Activated naive CD8-positive, alpha-beta T cell treated with anti-CD3 and anti-CD28 coated beads for 36 hours (primary cell): ENCODE results near the gene GPRC5B. TPM values are rescaled to one million over a fixed set of nuclear protein-coding genes. Genes with fewer than 3 reads are reported as not detected.
A peak's percentile ranks its signal among the peaks of the same experiment; 100 is the strongest.

Experiments used
- DNase-seq: peaks from one replicate; pipeline ENCODE4 v3.0.0; 2021
- H3K27ac Mint-ChIP-seq: one replicate; pipeline ENCODE4 v1.8.0; 2022; ENCODE audit warnings: mild to moderate bottlenecking, moderate library complexity, mixed read lengths
- H3K27me3 Mint-ChIP-seq: one replicate; pipeline ENCODE4 v1.8.0; 2022; ENCODE audit warnings: mild to moderate bottlenecking, mixed read lengths
- H3K36me3 Mint-ChIP-seq: one replicate; pipeline ENCODE4 v1.8.0; 2021; ENCODE audit warnings: mild to moderate bottlenecking, mixed read lengths
- H3K4me1 Mint-ChIP-seq: one replicate; pipeline ENCODE4 v1.8.0; 2021; ENCODE audit warnings: mixed read lengths
- H3K4me3 Mint-ChIP-seq: one replicate; pipeline ENCODE4 v1.8.0; 2022; ENCODE audit warnings: mild to moderate bottlenecking, moderate library complexity, mixed read lengths
- H3K9me3 Mint-ChIP-seq: one replicate; pipeline ENCODE4 v1.8.0; 2022; ENCODE audit warnings: mixed read lengths
- total RNA-seq, 2 experiments: library from RNA; stranded (reverse); gene quantifications; one replicate each; pipeline ENCODE4 v1.2.3, GENCODE V29; 2021

GPRC5B gene
- total RNA-seq, 2 experiments from 2014 or later, result 0.14 to 0.30 TPM

- Mint-ChIP-seq H3K4me1 (peaks cover 6% of the 10 kb centered on the region), H3K9me3 (no peaks in the 10 kb centered on the region), H3K36me3 (no peaks in the 10 kb centered on the region), H3K27me3 (peaks cover 31% of the 10 kb centered on the region), H3K4me3 (no peak overlapping the region), H3K27ac (no peak overlapping the region)
- DNase-seq, result no peak
Observed at GRCh38 chr16:19909750-19910322, 25.2 kb upstream of the GPRC5B start.

- no peaks in the 10 kb centered on the region for H3K9me3 Mint-ChIP-seq
- no peak for DNase-seq
- H3K4me3 Mint-ChIP-seq, result no peak overlapping the region
- peaks cover 6% of the 10 kb centered on the region for H3K4me1 Mint-ChIP-seq
- no peak overlapping the region for H3K27ac Mint-ChIP-seq
- H3K36me3 Mint-ChIP-seq, result no peaks in the 10 kb centered on the region
- peaks cover 31% of the 10 kb centered on the region for H3K27me3 Mint-ChIP-seq
Observed at GRCh38 chr16:19908921-19909320, 24.3 kb upstream of the GPRC5B start.

DNA sequence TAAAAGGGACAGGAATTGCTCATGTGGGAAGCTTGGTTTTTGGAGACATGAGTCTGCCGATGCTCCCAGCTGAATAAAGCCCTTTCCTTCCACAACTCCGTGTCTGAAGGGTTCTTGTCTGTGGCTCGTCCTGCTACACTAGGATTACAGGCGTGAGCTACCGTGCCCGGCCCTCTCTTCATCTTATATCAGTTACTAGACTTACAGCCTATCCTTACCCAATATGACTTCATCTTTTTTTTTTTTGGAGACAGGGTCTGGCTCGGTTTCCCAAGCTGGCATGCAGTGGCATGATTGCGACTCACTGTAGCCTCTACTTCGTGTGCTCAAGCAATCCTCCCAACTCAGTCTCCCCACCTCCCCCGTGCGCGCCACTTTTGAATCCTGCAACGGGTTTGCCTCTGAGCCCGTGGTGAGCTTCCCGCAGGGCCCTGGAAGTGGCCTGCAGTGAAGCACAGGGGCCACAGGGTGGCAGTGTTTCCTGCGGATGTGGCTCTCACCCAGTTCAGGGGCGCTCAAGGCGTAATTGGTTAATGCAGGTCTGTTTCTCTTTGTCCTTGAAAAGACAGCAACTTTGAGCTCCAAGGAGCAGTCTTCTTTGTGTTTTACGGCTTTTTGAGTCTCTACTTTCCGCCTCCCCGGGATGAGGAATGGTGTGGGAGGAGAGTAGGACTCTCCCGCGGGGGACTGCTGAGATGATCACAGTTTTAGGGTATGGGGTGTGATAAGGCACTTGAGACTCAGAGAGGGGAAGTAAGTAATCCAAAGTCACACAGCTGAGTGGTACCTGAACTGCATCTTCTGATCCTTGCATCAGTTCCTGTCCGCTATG lies 22.7 kb upstream of the GPRC5B start:
- no peak overlapping the region for H3K27ac Mint-ChIP-seq
- H3K27me3 Mint-ChIP-seq, result peaks cover 31% of the 10 kb centered on the region
- no peak overlapping the region for H3K4me3 Mint-ChIP-seq
- no peaks in the 10 kb centered on the region for H3K9me3 Mint-ChIP-seq
- peak; percentile 67 for DNase-seq
- no peaks in the 10 kb centered on the region for H3K36me3 Mint-ChIP-seq
- peaks cover 6% of the 10 kb centered on the region for H3K4me1 Mint-ChIP-seq

DNA sequence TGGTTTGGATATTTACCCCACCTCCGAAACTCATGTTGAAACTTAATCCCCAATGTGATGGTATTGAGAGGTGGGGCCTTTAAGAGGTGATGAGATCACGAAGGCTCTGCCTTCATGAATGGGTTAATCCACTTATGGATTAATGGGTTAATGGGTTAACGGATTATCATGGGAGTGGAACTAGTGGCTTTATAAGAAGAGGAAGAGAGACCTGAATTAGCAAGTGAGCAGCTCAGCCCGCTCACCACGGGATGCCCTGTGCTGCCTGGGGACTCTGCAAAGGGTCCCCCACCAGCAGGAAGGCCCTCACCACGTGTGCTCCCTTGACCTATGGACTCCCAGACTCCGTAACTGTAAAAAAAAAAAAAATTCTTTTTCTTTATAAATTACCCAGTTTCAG lies 16.5 kb upstream of the GPRC5B start:
- peaks cover 9% of the 10 kb centered on the region for H3K27me3 Mint-ChIP-seq
- H3K27ac Mint-ChIP-seq, result no peak overlapping the region
- H3K9me3 Mint-ChIP-seq, result no peaks in the 10 kb centered on the region
- H3K4me3 Mint-ChIP-seq, result no peak overlapping the region
- H3K36me3 Mint-ChIP-seq, result no peaks in the 10 kb centered on the region
- no peak for DNase-seq
- H3K4me1 Mint-ChIP-seq, result no peaks in the 10 kb centered on the region

DNA sequence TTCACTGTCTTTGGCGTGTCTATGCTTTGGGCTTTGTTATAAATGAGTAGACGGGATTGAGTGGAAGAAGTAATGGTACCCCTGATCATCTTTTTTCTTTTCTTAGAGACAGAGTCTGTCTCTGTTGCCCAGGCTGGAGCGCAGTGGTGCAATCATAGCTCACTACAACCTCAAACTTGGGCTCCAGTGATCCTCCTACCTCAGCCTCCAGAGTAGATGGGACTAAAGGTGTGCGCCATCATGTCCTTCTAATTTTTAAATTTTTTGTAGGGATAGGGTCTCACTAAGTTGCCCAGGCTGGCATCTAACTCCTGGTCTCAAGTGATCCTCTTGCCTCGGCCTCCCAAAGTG lies 14.9 kb upstream of the GPRC5B start:
- Mint-ChIP-seq H3K4me1 (no peaks in the 10 kb centered on the region), H3K27ac (no peak overlapping the region), H3K27me3 (peaks cover 9% of the 10 kb centered on the region), H3K9me3 (no peaks in the 10 kb centered on the region), H3K36me3 (no peaks in the 10 kb centered on the region), H3K4me3 (no peak overlapping the region)
- no peak for DNase-seq

- H3K27me3 Mint-ChIP-seq, result peaks cover 9% of the 10 kb centered on the region
- H3K9me3 Mint-ChIP-seq, result no peaks in the 10 kb centered on the region
- no peaks in the 10 kb centered on the region for H3K4me1 Mint-ChIP-seq
- no peaks in the 10 kb centered on the region for H3K36me3 Mint-ChIP-seq
- no peak overlapping the region for H3K4me3 Mint-ChIP-seq
- peak; percentile 27 for DNase-seq
- no peak overlapping the region for H3K27ac Mint-ChIP-seq
Observed at GRCh38 chr16:19898924-19899604, 14.4 kb upstream of the GPRC5B start.

DNA sequence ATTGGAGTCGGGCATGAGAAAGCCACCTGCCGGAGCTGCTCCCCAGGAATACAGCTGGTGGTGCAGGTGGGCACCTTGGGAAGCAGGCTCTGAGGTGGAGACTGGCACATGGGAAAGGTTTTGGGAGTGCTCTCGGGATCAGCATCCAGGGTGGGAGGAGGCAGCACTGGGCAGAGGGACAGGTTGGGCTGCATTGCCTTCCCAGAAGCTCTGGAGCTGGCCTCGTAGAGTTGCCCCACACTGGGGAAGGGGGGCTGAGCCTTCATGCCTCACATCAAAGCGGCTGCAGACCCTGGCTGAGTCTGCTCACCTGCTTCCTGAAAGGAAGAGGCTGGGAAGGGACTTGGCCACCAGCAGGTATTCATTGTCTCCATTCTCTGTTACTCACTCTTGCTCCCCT lies 13.5 kb upstream of the GPRC5B start:
- Mint-ChIP-seq H3K9me3 (no peaks in the 10 kb centered on the region), H3K36me3 (no peaks in the 10 kb centered on the region), H3K4me3 (no peak overlapping the region), H3K27me3 (peaks cover 9% of the 10 kb centered on the region), H3K27ac (no peak overlapping the region), H3K4me1 (no peaks in the 10 kb centered on the region)
- DNase-seq, result no peak

DNA sequence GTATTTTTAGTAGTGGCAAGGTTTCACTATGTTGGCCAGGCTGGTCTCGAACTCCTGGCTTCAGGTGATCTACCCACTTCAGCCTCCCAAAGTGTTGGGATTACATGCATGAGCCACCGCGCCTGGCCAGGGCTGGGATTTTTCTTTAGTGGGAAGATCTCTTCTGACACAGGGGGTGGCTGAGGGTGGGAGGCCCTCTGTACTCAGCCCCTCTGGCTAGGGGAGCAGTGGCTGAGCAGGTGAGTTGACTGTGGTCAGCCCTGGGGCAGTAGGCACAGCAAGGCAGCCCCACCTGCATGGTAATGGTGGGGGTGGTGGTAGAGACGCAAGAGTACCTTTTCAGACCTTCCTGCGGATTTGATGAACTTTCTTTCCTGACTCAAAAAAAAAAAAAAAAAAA lies 12.3 kb upstream of the GPRC5B start:
- Mint-ChIP-seq H3K4me3 (no peak overlapping the region), H3K27me3 (peaks cover 9% of the 10 kb centered on the region), H3K36me3 (no peaks in the 10 kb centered on the region), H3K4me1 (no peaks in the 10 kb centered on the region), H3K9me3 (no peaks in the 10 kb centered on the region), H3K27ac (no peak overlapping the region)
- no peak for DNase-seq

DNA sequence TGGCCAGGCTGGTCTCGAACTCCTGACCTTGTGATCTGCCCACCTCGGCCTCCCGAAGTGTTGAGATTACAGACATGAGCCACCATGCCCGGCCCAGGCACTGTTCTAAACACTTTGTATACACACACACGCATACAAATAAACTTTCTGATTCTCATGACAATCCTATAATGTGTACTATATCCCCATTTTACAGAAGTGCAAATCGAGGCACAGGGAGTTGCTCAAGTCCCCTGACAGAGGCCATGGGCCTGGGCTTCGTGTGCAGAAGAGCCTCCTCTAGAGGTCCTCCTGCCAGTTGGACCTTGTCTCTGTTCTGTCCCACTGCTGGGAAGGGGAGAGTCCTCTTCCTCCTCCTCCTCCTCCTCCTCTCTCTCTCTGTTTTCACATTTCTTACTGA lies 9.9 kb upstream of the GPRC5B start:
- Mint-ChIP-seq H3K4me1 (no peaks in the 10 kb centered on the region), H3K9me3 (no peaks in the 10 kb centered on the region), H3K27ac (no peak overlapping the region), H3K27me3 (peaks cover 13% of the 10 kb centered on the region), H3K36me3 (no peaks in the 10 kb centered on the region), H3K4me3 (no peak overlapping the region)
- DNase-seq, result no peak

DNA sequence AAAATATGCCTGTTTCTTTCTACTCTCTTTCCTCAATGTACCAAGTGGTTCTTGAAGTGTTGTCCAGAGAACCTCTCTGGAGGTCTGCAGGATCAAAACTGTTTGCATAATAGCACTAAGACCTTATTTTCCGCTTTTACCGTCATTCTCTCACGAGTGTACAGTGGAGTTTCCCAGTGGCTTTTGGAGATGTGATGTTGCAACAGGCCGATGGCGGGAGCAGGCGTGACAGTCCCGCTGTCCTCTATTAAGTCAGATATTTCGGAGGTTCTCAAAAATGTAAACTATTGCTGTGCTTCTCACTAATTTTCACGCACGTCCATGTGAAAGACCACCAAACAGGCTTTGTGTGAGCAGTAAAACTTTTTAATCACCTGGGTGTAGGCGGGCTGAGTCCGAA lies 8.3 kb upstream of the GPRC5B start:
- no peak for DNase-seq
- Mint-ChIP-seq H3K4me1 (peaks cover 5% of the 10 kb centered on the region), H3K4me3 (no peak overlapping the region), H3K27me3 (peaks cover 4% of the 10 kb centered on the region), H3K9me3 (no peaks in the 10 kb centered on the region), H3K27ac (no peak overlapping the region), H3K36me3 (no peaks in the 10 kb centered on the region)

- no peak for DNase-seq
- Mint-ChIP-seq H3K27ac (no peak overlapping the region), H3K27me3 (peaks cover 9% of the 10 kb centered on the region), H3K36me3 (no peaks in the 10 kb centered on the region), H3K4me1 (peaks cover 13% of the 10 kb centered on the region), H3K4me3 (no peak overlapping the region), H3K9me3 (no peaks in the 10 kb centered on the region)
Observed at GRCh38 chr16:19890901-19891300, 6.3 kb upstream of the GPRC5B start.

- H3K36me3 Mint-ChIP-seq, result no peaks in the 10 kb centered on the region
- no peak overlapping the region for H3K27ac Mint-ChIP-seq
- no peak for DNase-seq
- no peaks in the 10 kb centered on the region for H3K9me3 Mint-ChIP-seq
- peaks cover 25% of the 10 kb centered on the region for H3K4me1 Mint-ChIP-seq
- H3K4me3 Mint-ChIP-seq, result no peak overlapping the region
- H3K27me3 Mint-ChIP-seq, result peaks cover 28% of the 10 kb centered on the region
Observed at GRCh38 chr16:19888834-19889233, 4.2 kb upstream of the GPRC5B start.

GRCh38 chr16:19886073-19886941 lies 1.7 kb upstream of the GPRC5B start:
- no peaks in the 10 kb centered on the region for H3K9me3 Mint-ChIP-seq
- peak overlapping the region; percentile 72 for H3K27ac Mint-ChIP-seq
- peak overlapping the region; percentile 76 for H3K4me3 Mint-ChIP-seq
- no peaks in the 10 kb centered on the region for H3K36me3 Mint-ChIP-seq
- peak; percentile 81 for DNase-seq
- H3K4me1 Mint-ChIP-seq, result peaks cover 27% of the 10 kb centered on the region
- H3K27me3 Mint-ChIP-seq, result peaks cover 51% of the 10 kb centered on the region

GRCh38 chr16:19885451-19886072 lies 914 bp upstream of the GPRC5B start:
- Mint-ChIP-seq H3K36me3 (no peaks in the 10 kb centered on the region), H3K27ac (no peak overlapping the region), H3K4me1 (peaks cover 27% of the 10 kb centered on the region), H3K4me3 (peak overlapping the region; percentile 76), H3K9me3 (no peaks in the 10 kb centered on the region), H3K27me3 (peaks cover 54% of the 10 kb centered on the region)
- DNase-seq, result no peak
